Measurements from ENCODE around the gene TBXAS1.

GRCh38 chr7:139924461-139924860 lies 95.4 kb downstream of the TBXAS1 start:
- TF ChIP-seq CTCF (conservative IDR thresholded peaks at IDR 0.05; ENCODE audit: low read length) (no peak), EZH2phosphoT487 (IDR thresholded peaks at IDR 0.05; ENCODE audit: borderline replicate concordance, low read depth, low read length) (no peak)
